Activated T-cell treated with anti-CD3 and anti-CD28 coated beads, Interleukin-2, amount 50 U/mL, for 4 hours (primary cell): ENCODE measurements around the gene MT1F. TPM values are rescaled to one million over a fixed set of nuclear protein-coding genes. Genes with fewer than 3 reads are reported as not detected.

Source experiments
- ATAC-seq, 2 donors: fragments of 200-7000 bp; cut with Tn5 transposase; one replicate each; pipeline ENCODE4 v1.10.0; 2021
- DNase-seq: peaks from one replicate; pipeline ENCODE4 v3.0.0-alpha.2; 2020
- H3K27me3 Mint-ChIP-seq: one replicate; pipeline ENCODE4 v1.8.0; 2021; ENCODE audit warnings: low read depth, mixed read lengths
- H3K36me3 Mint-ChIP-seq: one replicate; pipeline ENCODE4 v1.8.0; 2022; ENCODE audit warnings: mixed read lengths; ENCODE audit not compliant: insufficient read depth
- H3K4me1 Mint-ChIP-seq: one replicate; pipeline ENCODE4 v1.8.0; 2021; ENCODE audit warnings: low read depth, mixed read lengths
- H3K4me3 Mint-ChIP-seq: one replicate; pipeline ENCODE4 v1.8.0; 2021; ENCODE audit warnings: mild to moderate bottlenecking, moderate library complexity, mixed read lengths
- H3K9me3 Mint-ChIP-seq: one replicate; pipeline ENCODE4 v1.8.0; 2021; ENCODE audit warnings: mixed read lengths
- total RNA-seq, 3 donors: library from RNA; stranded (reverse); gene quantifications; one replicate each; pipeline ENCODE4 v1.2.1, GENCODE V29; 2021

Gene MT1F
- total RNA-seq, 3 donors from 2014 or later = 10.9 to 14.4 (median 12.4) TPM

GRCh38 chr16:56701534-56701933 is 43.8 kb downstream of the MT1F start:
- Mint-ChIP-seq H3K27me3 (no peaks in the 10 kb centered on the region), H3K4me1 (peaks cover 7% of the 10 kb centered on the region), H3K9me3 (peaks cover 7% of the 10 kb centered on the region), H3K4me3 (no peak overlapping the region), H3K36me3 (no peaks in the 10 kb centered on the region)
- DNase-seq (no peak), ATAC-seq (no peak)

GRCh38 chr16:56702836-56703235 is 45.1 kb downstream of the MT1F start:
- H3K36me3 Mint-ChIP-seq = no peaks in the 10 kb centered on the region
- H3K4me3 Mint-ChIP-seq = no peak overlapping the region
- H3K9me3 Mint-ChIP-seq = peaks cover 2% of the 10 kb centered on the region
- DNase-seq (no peak), ATAC-seq (no peak)
- H3K4me1 Mint-ChIP-seq = peaks cover 7% of the 10 kb centered on the region
- H3K27me3 Mint-ChIP-seq = no peaks in the 10 kb centered on the region

Other genes with a start within 250 kb of the MT1F start
- gene AMFR, start 232.4 kb upstream of the MT1F start, total RNA-seq = 10 to 100 TPM; 36.3 to 44.6 (median 41.1) TPM
- gene NUDT21, start 206.6 kb upstream of the MT1F start, total RNA-seq = 100 to 1,000 TPM; 234 to 247 (median 245) TPM
- gene OGFOD1, start 206.4 kb upstream of the MT1F start, total RNA-seq = 100 to 1,000 TPM in 2 of 3 donors, 10 to 100 TPM in 1; 99.3 to 108 (median 101) TPM
- gene BBS2, start 137.9 kb upstream of the MT1F start, total RNA-seq = 1 to 10 TPM; 6.2 to 8.2 (median 8.0) TPM
- gene MT4, start 92.9 kb upstream of the MT1F start, total RNA-seq = not detected
- under 1 TPM in 1 of 3 donors, not detected in 2; 0.35 TPM for gene MT3, start 68.4 kb upstream of the MT1F start, total RNA-seq
- gene MT2A, start 49.4 kb upstream of the MT1F start, total RNA-seq = 100 to 1,000 TPM; 186 to 438 (median 301) TPM
- gene MT1E, start 32.2 kb upstream of the MT1F start, total RNA-seq = 100 to 1,000 TPM in 1 of 3 donors, 10 to 100 TPM in 2; 49.1 to 122 (median 71.4) TPM
- under 1 TPM in 1 of 3 donors, not detected in 2; 0.48 TPM for gene MT1M, start 25.3 kb upstream of the MT1F start, total RNA-seq
- gene MT1A, start 19.3 kb upstream of the MT1F start, total RNA-seq = not detected
- not detected for gene MT1B, start 6.1 kb upstream of the MT1F start, total RNA-seq
- gene MT1G, start 10.1 kb downstream of the MT1F start, total RNA-seq = 10 to 100 TPM; 28.8 to 40.5 (median 35.9) TPM
- 1 to 10 TPM in 2 of 3 donors, under 1 TPM in 1; 0.71 to 7.0 (median 2.7) TPM for gene MT1H, start 11.9 kb downstream of the MT1F start, total RNA-seq
- gene MT1X, start 24.5 kb downstream of the MT1F start, total RNA-seq = 100 to 1,000 TPM; 118 to 192 (median 135) TPM
- gene NUP93, start 72.2 kb downstream of the MT1F start, total RNA-seq = 100 to 1,000 TPM; 178 to 195 (median 181) TPM
- gene SLC12A3, start 207.2 kb downstream of the MT1F start, total RNA-seq = not detected